Left hindlimb (tissue), 1 donor: ENCODE results near the gene CAPN7.

Experiments
- DNase-seq: peaks from one replicate; pipeline ENCODE4 v3.0.0-alpha.2; 2018

CAPN7 gene

GRCh38 chr3:15301761-15302160 is 95.7 kb downstream of the CAPN7 start:
- DNase-seq: peak; percentile 21
